Epithelial cell of prostate (primary cell): ENCODE results near the gene REL.
A peak's percentile ranks its signal among the peaks of the same experiment; 100 is the strongest.

Experiments used
- DNase-seq: peaks from one replicate; pipeline ENCODE4 v3.0.0-alpha.2; 2011; ENCODE audit warnings: low read depth, low spot score
- H3K27ac ChIP-seq: fragments of 450-650 bp; 2 replicates; pipeline ENCODE4 v1.5.1; 2017; ENCODE audit warnings: mild to moderate bottlenecking

Gene REL

DNA sequence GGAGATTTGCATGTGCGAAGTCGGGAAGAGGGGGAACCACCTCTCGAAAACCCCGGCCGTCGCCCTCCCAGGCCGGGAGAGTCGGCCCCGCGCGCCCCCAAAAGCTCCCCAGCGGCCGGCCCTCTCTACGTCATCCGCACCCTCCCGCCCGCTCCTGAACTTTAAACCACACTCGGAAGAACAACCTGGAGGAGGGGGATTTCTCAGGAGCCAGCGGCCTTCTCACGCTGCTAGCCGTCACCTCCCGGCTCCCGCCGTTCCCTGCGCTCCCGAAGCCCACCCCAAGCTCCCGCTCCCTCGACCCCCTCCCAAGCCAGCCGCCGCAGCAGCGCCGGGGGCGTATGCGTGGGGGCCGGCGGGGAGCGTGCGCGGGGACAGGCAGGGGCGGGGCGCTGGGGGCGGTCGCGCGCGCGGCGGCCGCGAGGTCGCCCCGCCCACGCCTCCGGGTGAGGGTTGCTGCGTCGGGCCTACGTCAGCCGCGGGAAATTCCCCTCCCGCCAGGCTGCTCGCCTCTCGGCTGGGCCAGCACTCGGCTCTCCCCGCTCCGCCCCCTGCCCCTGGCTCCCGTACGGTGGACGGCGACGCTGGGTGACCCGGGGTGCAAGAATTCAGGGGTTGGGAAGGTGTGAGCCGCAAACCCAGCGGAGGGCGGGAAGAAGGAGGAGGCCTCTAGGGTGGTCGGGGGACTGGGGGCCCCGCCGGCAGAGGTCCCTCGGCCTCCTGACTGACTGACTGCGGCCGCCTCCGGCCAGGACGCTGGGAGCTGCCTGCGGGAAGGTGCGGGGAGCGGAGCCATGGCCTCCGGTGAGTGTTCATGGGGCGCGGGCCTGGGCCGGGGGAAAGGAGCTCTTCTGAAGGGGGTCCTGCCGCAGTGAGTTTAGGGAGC, at the start of gene REL:
TSS of gene REL (plus strand) at position 528 of the 886 bp plus-strand sequence. CDS start at position 795, 267 bp downstream.
- peak; percentile 67 for DNase-seq
- peak within 1 kb of the TSS; percentile 86 for H3K27ac ChIP-seq

- no peak overlapping the region for H3K27ac ChIP-seq
- DNase-seq, result no peak
Observed at GRCh38 chr2:60831921-60832320, 49.5 kb upstream of the REL start.

- DNase-seq, result no peak
- H3K27ac ChIP-seq, result no peak overlapping the region
Observed at GRCh38 chr2:60832621-60833020, 48.8 kb upstream of the REL start.

DNA sequence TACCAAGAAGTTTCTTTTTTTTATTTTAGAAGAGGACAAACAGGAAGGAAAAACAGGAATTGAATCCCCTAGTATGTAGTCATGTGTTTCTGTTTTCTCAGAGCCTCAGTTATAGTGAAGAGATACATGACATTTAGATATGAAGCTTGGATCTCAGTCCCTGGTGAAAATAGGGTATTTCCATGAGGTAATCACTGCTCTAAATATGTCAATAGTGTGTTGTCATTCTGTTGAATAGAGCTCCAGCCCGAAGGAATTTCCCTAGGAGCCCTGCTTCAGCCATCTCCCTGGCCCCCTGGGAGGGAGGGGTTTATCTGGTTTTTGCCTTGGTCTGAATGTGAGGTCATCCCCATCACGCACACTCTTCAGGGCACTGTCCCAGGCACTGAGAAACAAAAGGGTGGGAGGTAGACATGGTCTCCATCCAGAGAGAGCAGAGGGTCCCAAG, 47.1 kb upstream of the REL start:
- no peak overlapping the region for H3K27ac ChIP-seq
- DNase-seq, result no peak

- DNase-seq, result no peak
- no peak overlapping the region for H3K27ac ChIP-seq
Observed at GRCh38 chr2:60836491-60836890, 44.9 kb upstream of the REL start.

GRCh38 chr2:60837123-60837522, 44.3 kb upstream of the REL start:
- no peak for DNase-seq
- no peak overlapping the region for H3K27ac ChIP-seq

DNA sequence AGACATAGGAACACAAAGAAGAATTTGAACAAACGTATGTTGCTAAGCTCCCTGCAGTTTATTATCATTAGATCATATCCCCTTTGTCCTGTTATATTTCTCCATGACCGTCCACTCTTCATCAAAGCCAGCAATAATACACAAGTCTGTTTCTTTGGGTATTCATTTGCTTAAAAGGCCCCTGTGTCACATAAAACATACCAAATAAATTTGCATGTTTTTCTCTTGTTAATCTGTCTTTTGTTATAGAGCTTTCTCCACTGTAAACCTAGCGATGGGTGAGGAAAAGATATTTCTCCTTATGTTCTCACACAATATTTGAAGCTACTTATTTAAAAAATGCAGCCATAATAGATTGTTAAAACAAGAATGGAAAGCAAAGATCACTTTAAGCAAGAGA, 42.9 kb upstream of the REL start:
- DNase-seq, result no peak

GRCh38 chr2:60839126-60839813, 42.1 kb upstream of the REL start:
- H3K27ac ChIP-seq, result no peak overlapping the region
- DNase-seq, result no peak

More for the DNA sequence above, 42.9 kb upstream of the REL start:
- H3K27ac ChIP-seq, result no peak overlapping the region

- DNase-seq, result no peak
- no peak overlapping the region for H3K27ac ChIP-seq
Observed at GRCh38 chr2:60840880-60841279, 40.5 kb upstream of the REL start.

- DNase-seq, result no peak
- H3K27ac ChIP-seq, result no peak overlapping the region
Observed at GRCh38 chr2:60843006-60843405, 38.4 kb upstream of the REL start.

DNA sequence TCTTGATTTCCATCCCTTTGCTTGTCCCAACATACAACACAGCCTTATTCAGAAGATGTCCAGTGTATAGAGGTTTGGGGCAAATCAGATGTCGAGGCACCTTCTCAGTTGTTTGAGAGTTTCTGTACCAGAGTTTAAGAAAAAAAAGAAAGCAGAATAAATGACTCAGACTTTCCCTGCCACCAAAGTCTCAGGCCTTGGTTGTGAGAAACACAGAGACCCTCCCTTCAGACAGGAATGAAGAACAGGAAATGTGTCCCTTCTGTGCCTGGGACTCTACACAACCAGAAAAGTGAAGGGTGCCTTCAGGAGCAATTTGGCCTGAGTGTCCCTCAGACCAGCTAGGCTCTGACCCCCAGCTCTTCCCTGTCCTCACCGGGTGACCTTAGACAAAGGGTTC, 37.3 kb upstream of the REL start:
- no peak for DNase-seq
- H3K27ac ChIP-seq, result no peak overlapping the region

- H3K27ac ChIP-seq, result no peak overlapping the region
- DNase-seq, result no peak
Observed at GRCh38 chr2:60847854-60848253, 33.5 kb upstream of the REL start.

- DNase-seq, result no peak
- H3K27ac ChIP-seq, result no peak overlapping the region
Observed at GRCh38 chr2:60849187-60849586, 32.2 kb upstream of the REL start.

- H3K27ac ChIP-seq, result no peak overlapping the region
Observed at GRCh38 chr2:60852282-60852860, 29.0 kb upstream of the REL start.

GRCh38 chr2:60853531-60853930, 27.8 kb upstream of the REL start:
- no peak overlapping the region for H3K27ac ChIP-seq
- no peak for DNase-seq

More at GRCh38 chr2:60852282-60852860, 29.0 kb upstream of the REL start:
- DNase-seq, result no peak

DNA sequence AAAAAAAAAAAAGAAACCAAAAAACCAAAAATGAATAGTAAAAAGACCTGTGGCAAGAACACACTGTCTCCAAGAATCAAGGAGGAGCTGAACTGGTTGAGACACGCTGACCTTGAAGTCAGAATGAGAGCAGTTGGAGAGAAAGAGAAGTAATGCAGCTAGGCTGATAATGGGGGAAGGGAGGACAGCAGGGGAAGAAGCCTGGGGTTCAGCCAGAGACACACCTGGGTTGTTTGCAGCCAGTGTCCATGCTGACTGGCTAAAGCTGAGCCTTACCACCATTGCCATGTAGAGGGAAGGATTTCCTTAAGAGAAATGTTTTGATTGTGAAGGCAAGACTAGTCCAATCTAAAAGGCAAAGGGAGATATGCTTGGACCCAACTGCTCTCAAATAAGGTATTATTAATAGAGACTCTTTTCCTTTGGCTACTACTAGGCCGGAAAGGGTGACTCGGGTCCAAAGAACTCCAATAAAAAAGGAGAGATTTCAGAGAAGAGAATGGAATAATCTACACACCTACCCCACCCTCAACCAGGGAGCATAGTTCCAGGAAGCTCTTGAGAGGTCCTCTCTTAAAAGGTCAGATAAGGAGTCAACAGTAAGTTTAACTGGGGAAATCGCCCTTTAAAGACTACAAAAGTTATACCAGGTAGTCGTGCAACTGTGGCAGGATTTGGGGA, 25.2 kb upstream of the REL start:
- no peak for DNase-seq
- H3K27ac ChIP-seq, result peak overlapping the region; percentile 66

- DNase-seq, result no peak
- H3K27ac ChIP-seq, result peak overlapping the region; percentile 66
Observed at GRCh38 chr2:60857056-60857455, 24.3 kb upstream of the REL start.

DNA sequence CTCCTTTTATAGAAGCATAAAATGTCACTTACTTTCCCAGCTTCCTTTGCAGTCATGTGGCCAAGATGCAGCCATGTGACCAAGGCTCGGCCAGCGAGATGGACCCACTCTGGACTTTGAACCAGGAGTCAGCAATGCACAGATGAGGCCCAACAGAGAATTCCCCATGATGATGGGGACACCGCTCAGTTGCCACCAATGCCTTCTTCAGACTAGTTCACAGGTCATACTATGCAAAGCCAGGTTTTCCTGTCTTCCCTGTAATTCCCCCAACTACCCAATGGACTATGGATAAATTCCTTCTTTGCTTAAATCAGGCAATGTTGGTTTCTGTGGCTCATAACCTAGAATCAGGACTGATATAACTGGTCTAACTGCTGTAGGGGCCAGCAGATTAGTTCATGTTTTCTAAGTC, 22.5 kb upstream of the REL start:
- no peak for DNase-seq
- no peak overlapping the region for H3K27ac ChIP-seq

DNA sequence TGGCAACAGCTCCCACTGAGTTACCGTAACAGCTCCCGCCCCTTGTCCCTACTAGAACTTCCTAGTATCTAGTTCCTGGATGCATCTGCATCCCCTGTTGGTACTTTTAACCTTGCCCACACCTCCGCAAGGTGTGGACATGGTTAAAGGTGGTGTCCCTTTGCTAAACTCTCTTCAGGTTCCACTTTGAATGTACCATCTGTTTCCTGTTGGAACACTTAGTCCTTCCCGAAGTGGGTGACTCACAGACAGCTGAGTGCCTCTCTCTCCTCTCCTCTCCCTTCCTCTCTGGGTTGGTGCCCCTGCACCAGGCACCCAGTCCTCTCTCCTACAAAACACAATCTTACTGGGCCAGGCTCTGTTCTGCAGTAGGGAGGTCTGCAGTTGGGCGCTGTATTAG, 19.6 kb upstream of the REL start:
- no peak for DNase-seq
- H3K27ac ChIP-seq, result no peak overlapping the region

GRCh38 chr2:60862642-60863041, 18.7 kb upstream of the REL start:
- no peak overlapping the region for H3K27ac ChIP-seq
- DNase-seq, result no peak
